GM10847 (cell line): ENCODE measurements around the gene CD48.

ENCODE experiments used
- POLR2A ChIP-seq: IDR thresholded peaks from 2 replicates; pipeline ENCODE4 v1.6.1; 2011; ENCODE audit not compliant: insufficient read length; ENCODE audit errors: extremely low read depth

The CD48 gene

GRCh38 chr1:160724465-160725242 is 13.0 kb upstream of the CD48 start:
- no peak for TF ChIP-seq POLR2A

GRCh38 chr1:160723332-160723731 is 11.7 kb upstream of the CD48 start:
- no peak for TF ChIP-seq POLR2A

- no peak for TF ChIP-seq POLR2A
These were observed 11.1 kb upstream of the CD48 start for GRCh38 chr1:160722726-160723125.

- no peak for TF ChIP-seq POLR2A
These were observed 9.9 kb upstream of the CD48 start for GRCh38 chr1:160721473-160721872.

GRCh38 chr1:160720356-160721085 is 8.9 kb upstream of the CD48 start:
- TF ChIP-seq POLR2A: no peak

- TF ChIP-seq POLR2A: no peak
These were observed 6.6 kb upstream of the CD48 start for GRCh38 chr1:160718210-160718609.

GRCh38 chr1:160717306-160717705 is 5.7 kb upstream of the CD48 start:
- no peak for TF ChIP-seq POLR2A

GRCh38 chr1:160716013-160716412 is 4.4 kb upstream of the CD48 start:
- no peak for TF ChIP-seq POLR2A

- TF ChIP-seq POLR2A: no peak
These were observed 1.5 kb upstream of the CD48 start for GRCh38 chr1:160713161-160713560.

- no peak for TF ChIP-seq POLR2A
These were observed 383 bp downstream of the CD48 start for GRCh38 chr1:160711276-160711601.

GRCh38 chr1:160710517-160711252 is 937 bp downstream of the CD48 start:
- TF ChIP-seq POLR2A: no peak

- no peak for TF ChIP-seq POLR2A
These were observed 1.9 kb downstream of the CD48 start for GRCh38 chr1:160709715-160710114.

GRCh38 chr1:160708801-160709200 is 2.8 kb downstream of the CD48 start:
- no peak for TF ChIP-seq POLR2A

- TF ChIP-seq POLR2A: no peak
These were observed 3.5 kb downstream of the CD48 start for GRCh38 chr1:160708118-160708517.

GRCh38 chr1:160707236-160708064 is 4.2 kb downstream of the CD48 start:
- TF ChIP-seq POLR2A: no peak
